Activated CD4-positive, CD25-positive, alpha-beta regulatory T cell treated with anti-CD3 and anti-CD28 coated beads, Interleukin-2, amount 50 U/mL, for 16 hours (primary cell): ENCODE measurements around the gene PSMC3IP.
A peak's percentile ranks its signal among the peaks of the same experiment; 100 is the strongest.
"Not testable (repeated sequence)": the region's sequence is repeated elsewhere in the genome, so short reads cannot be mapped to it uniquely, and the experiment has no call there.

Experiments used
- DNase-seq: peaks from one replicate; pipeline ENCODE4 v3.0.0-alpha.2; 2020; ENCODE audit warnings: low read depth, low spot score

PSMC3IP gene

GRCh38 chr17:42561897-42562387, 15.6 kb downstream of the PSMC3IP start, which contains the start of gene COASY:
COASY (plus strand) TSS chr17:42562148; CDS start chr17:42562623, 475 bp downstream.
- peak; percentile 86 for DNase-seq

GRCh38 chr17:42560246-42560645, 17.3 kb downstream of the PSMC3IP start:
- DNase-seq = no peak

GRCh38 chr17:42559075-42559474, 18.5 kb downstream of the PSMC3IP start:
- DNase-seq = no peak

- not testable (repeated sequence) for DNase-seq
Measured at GRCh38 chr17:42555961-42556617, 21.4 kb downstream of the PSMC3IP start.

GRCh38 chr17:42555122-42555622, 22.4 kb downstream of the PSMC3IP start:
- DNase-seq = no peak

GRCh38 chr17:42554250-42555121, 23.0 kb downstream of the PSMC3IP start:
- peak; percentile 34 for DNase-seq

- no peak for DNase-seq
Measured at GRCh38 chr17:42553866-42554249, 23.7 kb downstream of the PSMC3IP start.

GRCh38 chr17:42553161-42553818, 24.2 kb downstream of the PSMC3IP start:
- no peak for DNase-seq

- DNase-seq = not testable (repeated sequence)
Measured at GRCh38 chr17:42552736-42553135, 24.8 kb downstream of the PSMC3IP start, which contains the start of gene HSD17B1. HSD17B1 (plus strand) TSS chr17:42552923; CDS start chr17:42552934, 11 bp downstream.

GRCh38 chr17:42548993-42549755, 28.4 kb downstream of the PSMC3IP start:
- DNase-seq = no peak

- DNase-seq = peak; percentile 52
Measured at GRCh38 chr17:42548070-42548837, 29.3 kb downstream of the PSMC3IP start.

GRCh38 chr17:42547698-42548069, 29.8 kb downstream of the PSMC3IP start:
- no peak for DNase-seq

- no peak for DNase-seq
Measured at GRCh38 chr17:42547001-42547461, 30.5 kb downstream of the PSMC3IP start.

- not testable (repeated sequence) for DNase-seq
Measured at GRCh38 chr17:42545755-42546505, 31.6 kb downstream of the PSMC3IP start.

GRCh38 chr17:42544874-42545283, 32.6 kb downstream of the PSMC3IP start:
- no peak for DNase-seq

GRCh38 chr17:42543190-42544079, 34.1 kb downstream of the PSMC3IP start:
- no peak for DNase-seq

GRCh38 chr17:42541041-42541833, 36.3 kb downstream of the PSMC3IP start:
- DNase-seq = no peak
